Left ventricle myocardium inferior (tissue), 1 donor: ENCODE results near the gene ZNF283. TPM values are rescaled to one million over a fixed set of nuclear protein-coding genes. Genes with fewer than 3 reads are reported as not detected.

Experiments
- DNase-seq: peaks from one replicate; pipeline ENCODE4 v3.0.0-alpha.2; 2020
- H3K27ac ChIP-seq: fragments of 200-600 bp; replicated peaks from 2 replicates; pipeline ENCODE4 v1.8.0; 2021
- H3K27me3 ChIP-seq: fragments of 200-600 bp; 2 replicates; pipeline ENCODE4 v1.8.0; 2021; ENCODE audit warnings: low read depth
- H3K36me3 ChIP-seq: fragments of 200-600 bp; 2 replicates; pipeline ENCODE4 v1.8.0; 2021
- H3K4me1 ChIP-seq: fragments of 200-600 bp; 2 replicates; pipeline ENCODE4 v1.8.0; 2021
- H3K4me3 ChIP-seq: fragments of 200-600 bp; 2 replicates; pipeline ENCODE4 v1.8.0; 2021; ENCODE audit warnings: mild to moderate bottlenecking, moderate library complexity
- H3K9me3 ChIP-seq: fragments of 200-600 bp; replicated peaks from 2 replicates; pipeline ENCODE4 v1.8.0; 2021
- CTCF ChIP-seq: fragments of 200-600 bp; IDR thresholded peaks from 2 replicates; pipeline ENCODE4 v1.8.0; 2021; ENCODE audit warnings: antibody characterized with exemption, mild to moderate bottlenecking, borderline replicate concordance
- intact Hi-C: fragments of 100-400 bp; cut with micrococcal nuclease; formaldehyde crosslinking; loops from one replicate; pipeline ENCODE4 v1.11.0; 2022
- long read RNA-seq: library from polyadenylated mRNA; unstranded; transcript quantifications from one replicate; pipeline ENCODE4 v2.0.0, GENCODE V29; 2021
- total RNA-seq: library from RNA; stranded (reverse); fragmentation: NEBNext Ultra II Directional; extraction: Animal tissue kit (Norgen Biotek cat#: 25700); gene quantifications from one replicate; pipeline ENCODE4 v1.2.1, GENCODE V29; 2021
- donor health status: DM: no; HTN: yes; CAD: no; lungs with severe emphysema.

The ZNF283 gene
- 14.7 TPM for total RNA-seq
- long read RNA-seq, partial matches to known transcripts, result 2 of 11 reads
- long read RNA-seq, other reads (novel, unspliced or antisense), result 9 of 11 reads

DNA sequence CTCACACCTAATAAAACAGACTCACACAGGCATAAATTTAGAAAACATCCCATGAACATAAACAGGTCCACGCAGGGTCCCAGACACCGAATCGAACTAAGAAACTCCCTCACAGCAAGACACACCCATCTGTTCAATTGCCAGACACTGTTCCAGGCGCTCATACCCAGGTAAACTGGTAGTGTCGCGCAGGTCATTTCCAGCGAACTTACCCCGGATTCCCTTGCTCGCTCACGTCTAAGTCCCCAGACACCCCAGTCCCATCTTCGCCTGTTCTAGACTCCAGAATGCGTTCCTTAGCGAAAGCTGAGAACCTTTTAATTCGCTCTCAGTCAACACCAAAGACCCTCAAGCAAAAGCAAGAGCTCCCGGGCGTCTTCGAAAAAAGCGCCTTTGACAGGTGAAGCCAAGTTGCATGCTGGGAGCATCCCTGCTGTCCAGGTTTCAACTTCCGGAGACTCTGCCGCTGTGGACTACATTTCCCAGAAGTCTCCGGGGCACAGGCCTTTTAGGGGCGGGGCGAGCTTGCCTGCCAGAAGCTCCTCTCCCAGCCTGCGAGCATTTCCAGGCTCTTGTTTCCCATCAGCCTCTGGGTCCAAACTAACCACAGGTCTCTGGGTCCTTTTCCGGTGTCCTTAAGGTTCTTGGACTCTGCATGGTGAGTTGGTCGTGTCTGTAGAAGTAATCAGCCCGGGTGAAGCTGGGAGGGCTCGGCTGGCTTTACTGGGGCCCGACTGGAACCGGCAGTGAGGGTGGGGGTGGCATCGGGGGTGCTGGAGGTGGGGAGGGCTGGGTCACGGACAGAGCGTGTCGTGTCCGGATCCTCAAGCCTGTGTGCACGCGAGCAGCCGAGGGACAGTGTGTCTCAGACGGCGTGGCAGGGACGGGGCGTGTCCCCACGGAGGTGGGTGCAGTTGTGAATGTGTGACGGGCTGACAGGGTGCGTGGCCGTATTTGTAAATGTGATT, at the start of gene ZNF283:
Gene ZNF283 (plus strand): TSS at position 535 of the 968 bp plus-strand sequence. CDS start 6,184 bp downstream, outside the sequence.
- intact Hi-C loops, result no loop called here
- TF ChIP-seq CTCF, result no peak
- H3K9me3 ChIP-seq, result no peaks in the 10 kb centered on the region
- H3K4me3 ChIP-seq, result peak within 1 kb of the TSS; percentile 77
- peak; percentile 91 for DNase-seq
- H3K36me3 ChIP-seq, result peaks cover 39% of the 10 kb centered on the region
- peak within 1 kb of the TSS; percentile 80 for H3K27ac ChIP-seq
- no peaks in the 10 kb centered on the region for H3K27me3 ChIP-seq
- H3K4me1 ChIP-seq, result peaks cover 14% of the 10 kb centered on the region

DNA sequence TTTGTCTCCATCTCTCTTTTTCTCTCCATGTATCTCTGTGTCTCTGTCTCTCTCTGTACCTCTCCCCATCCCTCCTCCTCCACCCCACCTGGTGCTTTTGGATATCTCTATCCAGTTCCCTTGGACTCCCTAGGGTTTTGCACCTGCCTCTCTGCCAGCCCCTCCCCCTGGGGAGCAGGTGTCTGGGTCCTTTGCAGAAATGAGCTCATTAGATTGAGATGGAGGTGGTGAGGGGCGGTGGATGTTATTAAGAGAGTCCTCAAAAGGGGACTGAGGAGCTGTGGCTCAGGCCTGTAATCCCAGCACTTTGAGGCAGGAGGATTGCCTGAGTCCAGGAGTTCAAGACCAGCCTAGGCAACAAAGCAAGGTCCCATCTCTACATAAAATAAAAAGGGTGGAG, 48.5 kb upstream of the ZNF283 start:
- H3K27me3 ChIP-seq, result peaks cover 75% of the 10 kb centered on the region
- no peak overlapping the region for H3K27ac ChIP-seq
- no peaks in the 10 kb centered on the region for H3K36me3 ChIP-seq
- no peak overlapping the region for H3K4me3 ChIP-seq
- no peak for TF ChIP-seq CTCF
- H3K4me1 ChIP-seq, result peaks cover 24% of the 10 kb centered on the region
- no peaks in the 10 kb centered on the region for H3K9me3 ChIP-seq
- intact Hi-C loops, result no loop called here
- DNase-seq, result no peak

DNA sequence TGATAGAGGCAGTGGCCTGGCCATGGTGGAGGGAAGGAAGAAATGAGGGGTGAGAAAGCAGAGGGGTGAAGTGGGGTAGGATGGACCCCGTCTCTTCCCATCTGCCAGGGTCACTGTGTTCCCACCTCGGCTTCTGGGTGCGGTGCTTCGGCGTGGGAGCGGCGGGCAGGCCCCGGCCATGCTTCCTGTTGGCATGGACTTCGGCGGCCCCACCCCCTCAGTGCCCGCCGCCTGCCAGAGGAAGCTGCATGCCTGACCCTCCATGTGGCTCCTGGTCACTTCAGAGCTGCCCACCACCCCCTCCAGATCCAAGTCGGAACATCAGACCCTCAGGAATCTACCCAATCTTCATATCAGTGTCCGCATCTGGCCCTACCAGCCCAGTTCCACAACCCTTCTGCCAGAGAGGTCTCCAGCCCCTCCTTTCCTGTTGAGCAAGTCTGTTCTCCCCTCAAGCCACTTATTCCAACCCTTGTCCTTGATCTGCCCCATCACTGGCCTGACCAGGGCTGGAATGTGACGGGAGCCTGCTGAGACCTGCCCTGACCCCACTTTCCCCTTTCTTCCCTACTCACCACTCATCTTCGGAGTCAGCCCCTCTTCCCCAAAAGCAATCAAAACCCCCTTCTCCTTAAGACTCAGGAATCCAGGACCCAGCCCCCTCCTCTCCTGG, 47.8 kb upstream of the ZNF283 start:
- Histone ChIP-seq H3K27ac (no peak overlapping the region), H3K4me3 (no peak overlapping the region), H3K36me3 (no peaks in the 10 kb centered on the region), H3K27me3 (peaks cover 78% of the 10 kb centered on the region), H3K9me3 (no peaks in the 10 kb centered on the region), H3K4me1 (peaks cover 19% of the 10 kb centered on the region)
- no peak for TF ChIP-seq CTCF
- peak; percentile 36 for DNase-seq
- intact Hi-C loops, result no loop called here

DNA sequence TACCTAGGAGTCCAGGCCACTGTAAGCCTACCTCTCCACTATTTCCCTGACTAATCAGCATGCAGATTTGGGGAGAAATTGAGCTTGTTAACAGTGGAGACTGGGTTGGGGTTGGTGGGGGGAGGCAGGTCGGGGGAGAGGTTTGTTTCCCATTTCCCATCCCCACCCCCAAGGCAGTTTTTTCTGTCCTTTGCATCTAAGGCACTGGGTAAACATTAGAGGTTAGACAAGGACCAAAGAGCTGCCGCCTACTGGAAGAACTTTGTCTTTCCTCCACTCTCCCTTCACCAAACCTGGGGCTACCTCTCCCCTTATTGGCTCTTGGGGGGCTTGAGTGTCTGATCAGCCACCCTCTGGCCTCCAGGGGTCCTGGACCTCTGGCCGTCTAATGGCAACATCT, 47.3 kb upstream of the ZNF283 start:
- Histone ChIP-seq H3K27ac (no peak overlapping the region), H3K4me3 (no peak overlapping the region), H3K9me3 (no peaks in the 10 kb centered on the region), H3K36me3 (no peaks in the 10 kb centered on the region), H3K27me3 (peaks cover 75% of the 10 kb centered on the region), H3K4me1 (peaks cover 14% of the 10 kb centered on the region)
- TF ChIP-seq CTCF, result no peak
- DNase-seq, result no peak
- intact Hi-C loops, result loop anchor here (5.0 kb wide), 1 partner anchor 33 kb away; no protein-coding TSS in a partner anchor

DNA sequence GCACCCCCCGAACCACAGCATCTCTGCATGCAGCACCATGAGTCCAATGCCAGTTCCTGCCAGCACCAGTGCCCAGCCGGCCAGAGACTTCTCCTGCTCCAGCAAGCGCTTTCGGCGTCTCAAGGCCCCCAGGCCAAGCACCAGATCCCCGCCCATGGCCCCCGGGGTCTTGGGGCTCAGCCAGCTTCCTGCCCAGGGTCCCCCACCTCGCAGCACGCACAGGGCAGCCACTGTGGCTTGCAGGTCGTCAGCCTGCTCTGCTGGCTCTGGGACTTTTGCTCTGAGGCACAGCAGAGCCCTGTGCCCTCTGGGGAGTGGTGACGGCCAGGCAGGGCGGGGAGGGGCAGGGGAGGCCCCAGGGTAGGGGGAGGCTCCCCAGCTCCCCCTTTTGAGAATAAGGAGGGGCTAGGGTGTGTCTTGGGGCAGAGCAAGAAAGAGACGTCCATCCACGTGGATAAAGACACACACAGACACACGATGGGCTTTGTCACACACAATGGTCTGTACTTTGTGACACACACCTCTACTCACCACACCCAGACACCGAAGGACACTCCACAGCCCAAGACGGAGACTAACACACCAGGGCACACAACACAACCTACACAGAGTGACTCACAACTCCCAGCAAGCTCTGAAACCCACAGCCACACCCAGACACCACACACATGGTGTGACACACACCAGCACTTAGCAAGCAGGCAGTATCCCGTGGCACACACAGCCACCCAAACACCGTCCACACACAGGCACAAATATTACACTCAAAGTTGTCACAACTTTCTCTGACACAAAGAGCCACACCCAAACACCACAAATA, 46.2 kb upstream of the ZNF283 start, which contains the start of gene KCNN4:
Gene KCNN4 (minus strand): TSS at position 268 of the 820 bp plus-strand sequence. CDS start 112 bp downstream, at position 156.
- intact Hi-C loops, result loop anchor here (5.0 kb wide), 1 partner anchor 34 kb away; no protein-coding TSS in a partner anchor
- Histone ChIP-seq H3K36me3 (no peaks in the 10 kb centered on the region), H3K4me1 (peaks cover 15% of the 10 kb centered on the region), H3K27me3 (peaks cover 64% of the 10 kb centered on the region), H3K9me3 (no peaks in the 10 kb centered on the region), H3K4me3 (no peak within 1 kb of the TSS), H3K27ac (no peak within 1 kb of the TSS)
- DNase-seq, result no peak
- no peak for TF ChIP-seq CTCF
